ENCODE measurements around the gene ROBO1.

GRCh38 chr3:78668302-78668701 lies 1099.5 kb downstream of the ROBO1 start:
- TF ChIP-seq EZH2 (IDR thresholded peaks at IDR 0.05; ENCODE audit: borderline replicate concordance, low read depth, low read length, poor library complexity, severe bottlenecking) (no peak), CTCF (conservative IDR thresholded peaks at IDR 0.05; ENCODE audit: low read depth, low read length) (no peak)

All from A673 (cell line).